Ishikawa (cell line): Measurements from ENCODE around the gene FDXACB1.

Source experiments
- CEBPB ChIP-seq: IDR thresholded peaks from 2 replicates; pipeline ENCODE4 v1.6.1; 2012
- FOXM1 ChIP-seq: IDR thresholded peaks from 2 replicates; pipeline ENCODE4 v1.6.1; 2012; ENCODE audit warnings: low read depth, borderline replicate concordance
- MAX ChIP-seq: IDR thresholded peaks from 2 replicates; pipeline ENCODE4 v1.6.1; 2012
- NFIC ChIP-seq: IDR thresholded peaks from 2 replicates; pipeline ENCODE4 v1.6.1; 2012
- RAD21 ChIP-seq: IDR thresholded peaks from 2 replicates; pipeline ENCODE4 v1.6.1; 2012; ENCODE audit warnings: low read depth
- REST ChIP-seq: IDR thresholded peaks from 2 replicates; pipeline ENCODE4 v1.6.1; 2012; ENCODE audit warnings: low read depth, mild to moderate bottlenecking
- TCF12 ChIP-seq: IDR thresholded peaks from 2 replicates; pipeline ENCODE4 v1.6.1; 2012; ENCODE audit warnings: low read depth
- TEAD4 ChIP-seq: IDR thresholded peaks from 2 replicates; pipeline ENCODE4 v1.6.1; 2012
- USF1 ChIP-seq: IDR thresholded peaks from 2 replicates; pipeline ENCODE4 v1.6.1; 2012
- YY1 ChIP-seq: IDR thresholded peaks from 2 replicates; pipeline ENCODE4 v1.6.1; 2012; ENCODE audit warnings: low read depth
- ZBTB7A ChIP-seq: IDR thresholded peaks from 2 replicates; pipeline ENCODE4 v1.6.1; 2012; ENCODE audit warnings: low read depth

Gene FDXACB1

GRCh38 chr11:111826322-111826950, 52.5 kb downstream of the FDXACB1 start:
- no peak for TF ChIP-seq USF1
- TF ChIP-seq RAD21: no peak
- TF ChIP-seq MAX: no peak
- no peak for TF ChIP-seq TEAD4
- TF ChIP-seq NFIC: no peak
- no peak for TF ChIP-seq TCF12
- no peak for TF ChIP-seq YY1
- no peak for TF ChIP-seq CEBPB
- no peak for TF ChIP-seq REST
- TF ChIP-seq ZBTB7A: no peak
- TF ChIP-seq FOXM1: no peak
